ENCODE measurements around the gene SEL1L2. TPM values are rescaled to one million over a fixed set of nuclear protein-coding genes. Genes with fewer than 3 reads are reported as not detected.
"Not testable (repeated sequence)": the region's sequence is repeated elsewhere in the genome, so short reads cannot be mapped to it uniquely, and the experiment has no call there.

Gene SEL1L2
- total RNA-seq, 4 donors from 2014 or later = not detected

DNA sequence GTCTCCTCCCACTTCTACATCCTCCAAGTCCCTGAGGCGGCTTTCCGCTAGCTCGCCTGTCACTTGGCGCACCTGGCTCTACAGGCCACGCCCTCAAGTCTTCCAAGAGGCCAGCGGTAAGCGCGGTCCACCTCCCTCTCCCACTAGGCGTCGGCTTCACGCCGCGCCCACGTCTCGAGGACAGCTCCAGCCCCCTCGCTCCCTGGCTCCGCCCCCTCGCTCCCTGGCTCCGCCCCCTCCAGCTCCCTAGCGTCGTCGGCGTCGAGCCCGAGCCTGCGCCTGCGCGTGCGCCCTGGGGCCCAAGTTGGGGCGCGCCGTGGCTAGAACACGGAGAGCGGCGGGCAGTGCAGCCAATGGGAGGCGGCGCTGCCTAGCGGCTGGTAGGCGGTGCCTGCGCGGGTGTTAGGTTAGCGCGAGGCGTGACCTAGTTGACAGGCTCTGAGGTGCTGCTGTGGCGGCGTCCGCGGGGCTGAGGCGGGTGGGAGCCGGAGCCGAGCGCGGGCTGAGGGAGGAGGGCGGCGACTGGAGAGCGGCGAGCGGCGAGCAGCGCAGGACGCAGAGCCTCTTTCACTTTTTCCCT, 4.8 kb upstream of the SEL1L2 start, which contains the start of gene MACROD2:
Gene MACROD2 (plus strand): TSS at position 431 of the 580 bp plus-strand sequence.
- H3K36me3 ChIP-seq = no peaks in the 10 kb centered on the region
- H3K27ac ChIP-seq = peak within 1 kb of the TSS in 3 of 4 donors; percentile 63 to 80 (median 69)
- H3K27me3 ChIP-seq = no peaks in the 10 kb centered on the region
- peak; percentile 19 to 71 for TF ChIP-seq POLR2A (IDR thresholded peaks at IDR 0.05)
- TF ChIP-seq, protein P1, sequence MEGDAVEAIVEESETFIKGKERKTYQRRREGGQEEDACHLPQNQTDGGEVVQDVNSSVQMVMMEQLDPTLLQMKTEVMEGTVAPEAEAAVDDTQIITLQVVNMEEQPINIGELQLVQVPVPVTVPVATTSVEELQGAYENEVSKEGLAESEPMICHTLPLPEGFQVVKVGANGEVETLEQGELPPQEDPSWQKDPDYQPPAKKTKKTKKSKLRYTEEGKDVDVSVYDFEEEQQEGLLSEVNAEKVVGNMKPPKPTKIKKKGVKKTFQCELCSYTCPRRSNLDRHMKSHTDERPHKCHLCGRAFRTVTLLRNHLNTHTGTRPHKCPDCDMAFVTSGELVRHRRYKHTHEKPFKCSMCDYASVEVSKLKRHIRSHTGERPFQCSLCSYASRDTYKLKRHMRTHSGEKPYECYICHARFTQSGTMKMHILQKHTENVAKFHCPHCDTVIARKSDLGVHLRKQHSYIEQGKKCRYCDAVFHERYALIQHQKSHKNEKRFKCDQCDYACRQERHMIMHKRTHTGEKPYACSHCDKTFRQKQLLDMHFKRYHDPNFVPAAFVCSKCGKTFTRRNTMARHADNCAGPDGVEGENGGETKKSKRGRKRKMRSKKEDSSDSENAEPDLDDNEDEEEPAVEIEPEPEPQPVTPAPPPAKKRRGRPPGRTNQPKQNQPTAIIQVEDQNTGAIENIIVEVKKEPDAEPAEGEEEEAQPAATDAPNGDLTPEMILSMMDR (IDR thresholded peaks at IDR 0.05) = peak in 3 of 6 experiments; percentile 21 to 22 (median 22)
- H3K9me3 ChIP-seq = peaks cover 0 to 5% (median 0%) of the 10 kb centered on the region in 4 donors
- peak; percentile 31 to 98 (median 92) for DNase-seq
- peak within 1 kb of the TSS; percentile 32 to 81 (median 60) for H3K4me3 ChIP-seq
- H3K4me1 ChIP-seq = peaks cover 0 to 8% (median 0%) of the 10 kb centered on the region in 4 donors

GRCh38 chr20:13991955-13992354, 1.5 kb upstream of the SEL1L2 start:
- H3K4me1 ChIP-seq, H3K4me3 ChIP-seq, H3K9me3 ChIP-seq, H3K36me3 ChIP-seq, H3K27ac ChIP-seq, DNase-seq, H3K27me3 ChIP-seq: not testable (repeated sequence)

DNA sequence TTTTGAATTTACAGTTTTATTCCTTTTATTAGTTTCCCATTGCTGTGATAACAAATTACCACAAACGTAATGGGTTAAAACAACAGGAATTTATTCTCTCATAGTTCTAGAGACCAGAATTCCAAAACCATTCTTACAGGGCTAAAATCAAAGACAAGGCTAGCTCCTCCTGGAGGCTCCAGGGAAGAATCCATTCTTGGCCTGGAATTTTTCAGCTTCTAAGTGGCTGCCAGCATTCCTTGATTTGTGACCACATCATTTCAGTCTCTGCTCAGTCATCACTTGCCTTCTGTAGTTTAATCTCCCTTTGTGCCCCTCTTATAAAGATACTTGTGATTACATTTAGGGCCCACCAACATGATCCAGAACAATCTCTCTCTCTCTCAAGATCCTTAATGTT, 897 bp upstream of the SEL1L2 start:
- Histone ChIP-seq H3K9me3 (peaks cover 0 to 5% (median 0%) of the 10 kb centered on the region in 4 donors), H3K4me3 (no peak overlapping the region)
- TF ChIP-seq, protein P1 (IDR thresholded peaks at IDR 0.05) = no peak
- no peak for TF ChIP-seq POLR2A (IDR thresholded peaks at IDR 0.05)

DNA sequence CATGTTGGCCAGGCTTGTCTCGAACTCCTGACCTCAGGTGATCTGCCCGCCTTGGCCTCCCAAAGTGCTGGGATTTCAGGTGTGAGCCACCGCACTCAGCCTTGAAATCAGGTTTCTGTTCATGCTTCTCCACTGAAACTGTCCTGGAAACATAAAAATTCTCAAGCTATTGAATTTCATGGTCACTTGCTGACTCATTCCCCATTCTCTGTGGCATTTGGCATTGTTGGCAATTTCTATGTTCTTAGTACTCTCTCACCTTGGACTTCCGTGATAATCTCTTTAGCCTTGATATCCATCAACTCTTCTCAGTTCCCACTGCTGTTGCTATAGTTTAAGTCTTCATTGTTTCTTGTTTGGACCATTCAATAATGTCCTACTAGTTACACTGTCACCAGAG, 6.2 kb downstream of the SEL1L2 start:
- Histone ChIP-seq H3K36me3 (no peaks in the 10 kb centered on the region), H3K4me3 (no peak overlapping the region), H3K9me3 (no peaks in the 10 kb centered on the region), H3K27me3 (no peaks in the 10 kb centered on the region), H3K27ac (no peak overlapping the region), H3K4me1 (no peaks in the 10 kb centered on the region)
- TF ChIP-seq POLR2A (IDR thresholded peaks at IDR 0.05) = no peak
- no peak for DNase-seq

More for the DNA sequence above, 897 bp upstream of the SEL1L2 start:
- Histone ChIP-seq H3K27ac (no peak overlapping the region), H3K4me1 (peaks cover 0 to 3% (median 0%) of the 10 kb centered on the region in 4 donors), H3K36me3 (no peaks in the 10 kb centered on the region), H3K27me3 (no peaks in the 10 kb centered on the region)
- no peak for DNase-seq

DNA sequence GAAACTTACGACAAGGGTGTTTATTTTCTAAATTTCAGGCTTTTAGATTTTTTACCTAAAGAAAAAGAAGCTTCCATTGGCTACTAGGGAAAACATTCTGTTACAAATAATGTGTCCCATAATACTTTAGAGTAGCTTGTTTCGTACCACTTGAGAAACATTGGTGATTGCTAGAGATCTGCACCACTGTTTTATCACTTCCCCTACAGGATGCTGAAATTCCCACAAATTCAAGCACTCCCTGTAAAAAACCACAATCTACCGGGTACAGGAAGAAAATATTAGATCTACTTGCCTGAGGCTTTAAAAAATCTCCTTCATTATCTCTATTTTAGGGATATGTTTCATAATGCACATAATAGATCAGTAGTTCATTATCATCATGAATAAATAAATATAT, 29.9 kb downstream of the SEL1L2 start:
- Histone ChIP-seq H3K4me1 (no peaks in the 10 kb centered on the region), H3K27me3 (no peaks in the 10 kb centered on the region), H3K27ac (no peak overlapping the region), H3K36me3 (no peaks in the 10 kb centered on the region), H3K4me3 (no peak overlapping the region), H3K9me3 (no peaks in the 10 kb centered on the region)
- TF ChIP-seq, protein P1 (IDR thresholded peaks at IDR 0.05) = no peak
- TF ChIP-seq POLR2A (IDR thresholded peaks at IDR 0.05) = no peak
- DNase-seq = no peak

GRCh38 chr20:13960119-13960518, 30.3 kb downstream of the SEL1L2 start:
- no peak for DNase-seq
- no peak for TF ChIP-seq POLR2A (IDR thresholded peaks at IDR 0.05)
- TF ChIP-seq, protein P1 (IDR thresholded peaks at IDR 0.05) = no peak
- Histone ChIP-seq H3K27ac (no peak overlapping the region), H3K9me3 (no peaks in the 10 kb centered on the region), H3K4me1 (no peaks in the 10 kb centered on the region), H3K36me3 (no peaks in the 10 kb centered on the region), H3K4me3 (no peak overlapping the region), H3K27me3 (no peaks in the 10 kb centered on the region)

- no peaks in the 10 kb centered on the region for H3K27me3 ChIP-seq
- no peaks in the 10 kb centered on the region for H3K9me3 ChIP-seq
- no peak overlapping the region for H3K27ac ChIP-seq
- TF ChIP-seq, protein P1 (IDR thresholded peaks at IDR 0.05) = no peak
- no peak for TF ChIP-seq POLR2A (IDR thresholded peaks at IDR 0.05)
- DNase-seq = no peak
- no peak overlapping the region for H3K4me3 ChIP-seq
- H3K4me1 ChIP-seq = no peaks in the 10 kb centered on the region
- no peaks in the 10 kb centered on the region for H3K36me3 ChIP-seq
These were observed 37.2 kb downstream of the SEL1L2 start for GRCh38 chr20:13953227-13953626.

Measured in Peyer's patch (tissue), 4 donors.